PC-9 (cell line): ENCODE data around the gene PRKCA. TPM values are rescaled to one million over a fixed set of nuclear protein-coding genes. Genes with fewer than 3 reads are reported as not detected.

Source experiments
- BruUV-seq: library from RNA; stranded (reverse); fragments of 400-500 nt; replicated peaks from 2 replicates; lab custom pipeline; 2021; lab: Mats Ljungman, UMichigan
- CTCF ChIA-PET: fragments of 300-600 bp; sonication (Branson Sonifier 250); formaldehyde crosslinking; loops from one replicate; lab custom pipeline; 2022; ENCODE audit warnings: antibody characterized with exemption; lab: Charles Lee
- POLR2A ChIA-PET: fragments of 300-600 bp; sonication (Branson Sonifier 250); formaldehyde crosslinking; loops from one replicate; lab custom pipeline; 2022; ENCODE audit warnings: antibody characterized with exemption; ENCODE audit not compliant: unreplicated experiment; lab: Charles Lee
- DNase-seq, 2 experiments: peaks; one replicate each; pipeline versions ENCODE4 v3.0.0 to v3.0.0-alpha.2; 2015 to 2022; ENCODE audit warnings: mixed read lengths in 1 of 2
- H2AFZ ChIP-seq: fragments of 200-600 bp; sonication (generic); 2 replicates; pipeline ENCODE4 v1.8.1; 2017; ENCODE audit warnings: antibody characterized with exemption
- H3F3A ChIP-seq: fragments of 200-600 bp; sonication (generic); 2 replicates; pipeline ENCODE4 v1.8.1; 2017; ENCODE audit warnings: antibody characterized with exemption, mild to moderate bottlenecking, low read depth; ENCODE audit not compliant: insufficient read depth
- H3K27ac ChIP-seq: fragments of 200-600 bp; sonication (generic); 2 replicates; pipeline ENCODE4 v1.6.1; 2016; ENCODE audit warnings: mixed run types
- H3K27me3 ChIP-seq: fragments of 200-600 bp; sonication (generic); 2 replicates; pipeline ENCODE4 v1.6.1; 2016; ENCODE audit warnings: low read depth, mixed run types; ENCODE audit not compliant: insufficient read depth
- H3K36me3 ChIP-seq: fragments of 200-600 bp; sonication (generic); 2 replicates; pipeline ENCODE4 v1.6.1; 2016; ENCODE audit warnings: low read depth, mixed run types
- H3K4me1 ChIP-seq: fragments of 200-600 bp; sonication (generic); replicated peaks from 2 replicates; pipeline ENCODE4 v1.6.1; 2016; ENCODE audit warnings: mixed run types; ENCODE audit not compliant: insufficient read depth
- H3K4me2 ChIP-seq: fragments of 200-600 bp; sonication (generic); 2 replicates; pipeline ENCODE4 v1.6.1; 2017; ENCODE audit warnings: mixed run types
- H3K4me3 ChIP-seq: fragments of 200-600 bp; sonication (generic); 2 replicates; pipeline ENCODE4 v1.6.1; 2016; ENCODE audit warnings: mixed run types
- H3K79me2 ChIP-seq: fragments of 200-600 bp; sonication (generic); 2 replicates; pipeline ENCODE4 v1.6.1; 2017; ENCODE audit warnings: low read depth, mixed run types
- H3K9me2 ChIP-seq: fragments of 200-600 bp; sonication (generic); 2 replicates; pipeline ENCODE4 v1.8.1; 2017; ENCODE audit warnings: mild to moderate bottlenecking; ENCODE audit not compliant: insufficient read depth
- H3K9me3 ChIP-seq: fragments of 200-600 bp; sonication (generic); 2 replicates; pipeline ENCODE4 v1.8.1; 2016; ENCODE audit warnings: low read depth; ENCODE audit not compliant: insufficient read depth
- H4K20me1 ChIP-seq: fragments of 200-600 bp; sonication (generic); 2 replicates; pipeline ENCODE4 v1.8.1; 2017; ENCODE audit not compliant: insufficient read depth
- EZH2 ChIP-seq: fragments of 200-600 bp; sonication (generic); IDR thresholded peaks from 2 replicates; pipeline ENCODE4 v1.8.0; 2017; ENCODE audit warnings: antibody characterized with exemption, low read depth
- intact Hi-C: fragments of 100-400 bp; cut with micrococcal nuclease; formaldehyde crosslinking; loops from one replicate; pipeline ENCODE4 v1.10.0; 2022; ENCODE audit not compliant: unreplicated experiment
- total RNA-seq: library from RNA; stranded (reverse); gene quantifications from 2 replicates; pipeline ENCODE4 v1.2.3, GENCODE V29; 2021
- TF ChIP-seq, protein P1 (sequence below): fragments of 200-600 bp; sonication (generic); conservative IDR thresholded peaks from 2 replicates; pipeline ENCODE4 v1.6.1; 2017; ENCODE audit warnings: mixed run types, antibody characterized with exemption, mild to moderate bottlenecking, moderate library complexity

The PRKCA gene
- total RNA-seq, 1 experiment from 2014 or later, result 23.1 TPM

DNA sequence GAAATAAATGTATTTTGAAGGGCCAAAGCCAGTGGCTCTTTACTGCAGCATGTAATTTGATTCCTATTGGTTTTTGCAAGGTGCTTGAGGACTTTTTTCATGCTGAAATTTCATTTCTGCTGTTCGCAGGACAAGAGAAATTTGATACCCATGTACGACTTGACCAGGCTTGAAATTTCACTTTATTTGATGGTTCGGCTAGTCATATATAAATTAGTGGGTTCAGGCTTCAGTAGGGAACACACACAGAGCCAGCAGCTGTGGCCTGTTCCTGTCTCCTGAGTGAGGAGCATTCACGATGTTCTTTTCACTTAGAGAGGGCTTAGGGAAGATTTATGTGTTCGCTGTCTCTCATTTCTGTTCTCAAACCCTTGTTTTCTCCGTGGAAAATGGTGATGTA lies 274.1 kb downstream of the PRKCA start:
- Histone ChIP-seq H3K27ac (no peak overlapping the region), H3K36me3 (no peaks in the 10 kb centered on the region), H3K4me1 (peaks cover 8% of the 10 kb centered on the region; the same call in 1 of the 2 replicates), H3K9me2 (no peaks in the 10 kb centered on the region), H2AFZ (no peak overlapping the region), H3K79me2 (no peaks in the 10 kb centered on the region; the same call in 1 of the 2 replicates), H3K4me2 (no peak overlapping the region), H3K9me3 (no peaks in the 10 kb centered on the region), H4K20me1 (no peaks in the 10 kb centered on the region), H3F3A (peaks cover 9% of the 10 kb centered on the region; the same call in 1 of the 2 replicates), H3K4me3 (no peak overlapping the region), H3K27me3 (no peaks in the 10 kb centered on the region)
- BruUV-seq, result no TSS peak
- intact Hi-C loops, result no loop called here
- TF ChIP-seq, protein P1, sequence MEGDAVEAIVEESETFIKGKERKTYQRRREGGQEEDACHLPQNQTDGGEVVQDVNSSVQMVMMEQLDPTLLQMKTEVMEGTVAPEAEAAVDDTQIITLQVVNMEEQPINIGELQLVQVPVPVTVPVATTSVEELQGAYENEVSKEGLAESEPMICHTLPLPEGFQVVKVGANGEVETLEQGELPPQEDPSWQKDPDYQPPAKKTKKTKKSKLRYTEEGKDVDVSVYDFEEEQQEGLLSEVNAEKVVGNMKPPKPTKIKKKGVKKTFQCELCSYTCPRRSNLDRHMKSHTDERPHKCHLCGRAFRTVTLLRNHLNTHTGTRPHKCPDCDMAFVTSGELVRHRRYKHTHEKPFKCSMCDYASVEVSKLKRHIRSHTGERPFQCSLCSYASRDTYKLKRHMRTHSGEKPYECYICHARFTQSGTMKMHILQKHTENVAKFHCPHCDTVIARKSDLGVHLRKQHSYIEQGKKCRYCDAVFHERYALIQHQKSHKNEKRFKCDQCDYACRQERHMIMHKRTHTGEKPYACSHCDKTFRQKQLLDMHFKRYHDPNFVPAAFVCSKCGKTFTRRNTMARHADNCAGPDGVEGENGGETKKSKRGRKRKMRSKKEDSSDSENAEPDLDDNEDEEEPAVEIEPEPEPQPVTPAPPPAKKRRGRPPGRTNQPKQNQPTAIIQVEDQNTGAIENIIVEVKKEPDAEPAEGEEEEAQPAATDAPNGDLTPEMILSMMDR, result no peak
- DNase-seq, result no peak
- CTCF ChIA-PET, result no interaction called here
- POLR2A ChIA-PET, result no interaction called here

- DNase-seq, result no peak
- H3F3A ChIP-seq, result peaks cover 9% of the 10 kb centered on the region; the same call in 1 of the 2 replicates
- no peaks in the 10 kb centered on the region for H4K20me1 ChIP-seq
- CTCF ChIA-PET, result no interaction called here
- H3K4me1 ChIP-seq, result peaks cover 8% of the 10 kb centered on the region; the same call in 1 of the 2 replicates
- H3K36me3 ChIP-seq, result no peaks in the 10 kb centered on the region
- no TSS peak for BruUV-seq
- H3K27ac ChIP-seq, result no peak overlapping the region
- TF ChIP-seq, protein P1, result no peak
- TF ChIP-seq EZH2, result no peak
- no peak overlapping the region for H3K4me2 ChIP-seq
- no peaks in the 10 kb centered on the region for H3K9me3 ChIP-seq
- H3K79me2 ChIP-seq, result no peaks in the 10 kb centered on the region; the same call in 1 of the 2 replicates
- no peak overlapping the region for H3K4me3 ChIP-seq
- POLR2A ChIA-PET, result no interaction called here
- H3K9me2 ChIP-seq, result no peaks in the 10 kb centered on the region
- H2AFZ ChIP-seq, result no peak overlapping the region
- intact Hi-C loops, result no loop called here
- H3K27me3 ChIP-seq, result no peaks in the 10 kb centered on the region
Measured at GRCh38 chr17:66577041-66577440, 274.6 kb downstream of the PRKCA start.

- CTCF ChIA-PET, result no interaction called here
- Histone ChIP-seq H3K27ac (no peak overlapping the region), H3F3A (peaks cover 9% of the 10 kb centered on the region; the same call in 1 of the 2 replicates), H4K20me1 (no peaks in the 10 kb centered on the region), H3K4me2 (no peak overlapping the region), H3K9me2 (no peaks in the 10 kb centered on the region), H3K4me3 (no peak overlapping the region), H3K9me3 (no peaks in the 10 kb centered on the region), H3K36me3 (no peaks in the 10 kb centered on the region), H2AFZ (no peak overlapping the region), H3K79me2 (no peaks in the 10 kb centered on the region; the same call in 1 of the 2 replicates), H3K27me3 (no peaks in the 10 kb centered on the region), H3K4me1 (peaks cover 8% of the 10 kb centered on the region; the same call in 1 of the 2 replicates)
- POLR2A ChIA-PET, result no interaction called here
- no TSS peak for BruUV-seq
- no peak for DNase-seq
- intact Hi-C loops, result no loop called here
- no peak for TF ChIP-seq EZH2
- TF ChIP-seq, protein P1, result no peak
Measured at GRCh38 chr17:66578781-66579489, 276.5 kb downstream of the PRKCA start.
